Forelimb muscle (tissue), 1 donor: ENCODE results near the gene RNF126. TPM values are rescaled to one million over a fixed set of nuclear protein-coding genes. Genes with fewer than 3 reads are reported as not detected.
"Not testable (repeated sequence)": the region's sequence is repeated elsewhere in the genome, so short reads cannot be mapped to it uniquely, and the experiment has no call there.

Experiments used
- DNase-seq: peaks from one replicate; pipeline ENCODE4 v3.0.0-alpha.2; 2013; ENCODE audit warnings: low read depth
- polyA plus RNA-seq: library from polyadenylated mRNA; unstranded; fragments of 120-200 nt; gene quantifications from one replicate; pipeline ENCODE4 v1.2.1, GENCODE V29; 2013; ENCODE audit not compliant: insufficient read length

The RNF126 gene
- polyA plus RNA-seq, 1 donor = 27.6 TPM

DNA sequence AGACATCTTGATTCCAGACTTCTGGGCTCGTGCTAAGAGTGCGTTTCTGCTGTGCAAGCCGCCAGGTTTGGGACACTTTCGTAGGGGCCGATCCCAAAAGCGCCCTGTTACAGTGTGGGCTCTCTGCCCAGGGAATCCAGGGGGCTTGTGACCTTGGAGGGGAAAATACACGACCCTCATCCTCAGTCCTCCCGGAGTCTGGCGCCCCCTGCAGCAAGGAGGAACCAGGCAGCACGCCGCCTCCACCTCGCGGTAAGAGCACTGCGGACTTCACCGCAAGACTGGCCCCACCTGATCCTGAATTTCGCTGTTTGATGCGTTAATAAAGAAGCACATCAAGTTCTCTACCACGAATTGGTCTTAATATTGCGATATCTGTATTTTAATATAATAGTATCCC lies 34.8 kb downstream of the RNF126 start:
- DNase-seq = no peak

DNA sequence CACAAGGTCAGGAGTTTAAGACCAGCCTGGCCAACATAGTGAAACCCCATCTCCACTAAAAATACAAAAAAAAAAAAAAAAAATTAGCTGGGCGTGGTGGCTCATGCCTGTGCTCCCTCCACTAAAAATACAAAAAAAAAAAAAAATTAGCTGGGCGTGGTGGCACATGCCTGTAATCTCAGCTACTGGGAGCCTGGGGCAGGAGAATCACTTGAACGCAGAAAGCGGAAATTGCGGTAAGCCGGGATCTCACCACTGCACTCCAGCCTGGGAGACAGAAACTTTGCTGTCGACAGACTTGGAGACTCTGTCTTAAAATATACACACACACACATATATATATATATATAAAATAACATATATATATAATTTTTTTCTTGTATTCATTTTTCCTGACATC lies 36.4 kb downstream of the RNF126 start:
- DNase-seq = not testable (repeated sequence)

DNA sequence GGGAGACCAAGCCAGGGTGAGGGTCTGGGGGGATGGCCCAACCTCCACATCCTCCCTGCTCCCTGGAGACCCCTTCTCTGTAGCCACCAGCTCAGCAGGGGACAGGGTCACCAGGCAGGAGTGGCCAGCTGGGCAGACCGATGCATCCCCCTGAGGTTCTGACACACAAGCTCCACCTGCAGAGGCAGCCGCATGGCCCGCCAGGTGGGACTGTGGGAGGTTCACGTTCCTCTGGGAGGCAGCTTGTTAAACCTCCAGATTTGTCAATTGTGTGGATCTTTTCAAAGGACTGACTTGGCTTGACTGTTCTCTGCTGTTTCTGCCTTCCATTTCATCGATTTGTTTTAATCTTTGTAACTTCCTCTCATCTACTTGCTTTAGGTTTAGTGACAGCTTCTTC lies 37.8 kb downstream of the RNF126 start:
- DNase-seq = no peak

DNA sequence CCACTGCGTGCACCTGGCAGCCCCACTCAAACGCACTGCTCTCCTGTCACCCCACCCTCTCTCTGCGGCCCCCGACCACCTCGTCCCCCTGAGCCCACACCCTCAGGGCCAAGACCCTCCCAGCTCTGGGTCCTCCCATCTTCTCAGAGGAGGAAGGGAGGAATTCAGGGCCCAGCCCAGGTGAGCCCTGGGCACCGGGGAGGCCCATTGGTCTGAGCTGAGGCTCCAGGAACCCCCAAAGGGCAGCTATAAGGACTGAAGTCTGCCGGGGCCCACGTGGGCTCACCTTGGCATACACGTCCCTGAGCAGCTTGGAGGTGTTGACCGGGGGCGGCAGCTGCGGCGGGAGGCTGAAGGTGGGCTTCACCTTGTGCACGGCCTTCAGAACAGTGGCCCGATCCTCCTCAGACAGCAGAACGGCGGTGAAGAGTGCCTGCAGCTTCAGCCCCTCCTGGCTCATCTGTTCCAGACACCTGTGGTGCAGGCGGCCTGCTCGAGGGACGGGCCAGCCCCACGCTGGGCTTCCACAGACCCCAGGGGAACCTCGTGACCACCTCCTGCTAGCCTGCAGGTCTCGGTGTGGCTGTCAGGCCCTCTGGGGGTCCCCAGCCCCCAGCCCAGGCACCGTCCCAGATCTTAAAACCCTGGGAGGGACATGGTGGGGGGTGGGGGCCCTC lies 38.4 kb downstream of the RNF126 start:
- no peak for DNase-seq

DNA sequence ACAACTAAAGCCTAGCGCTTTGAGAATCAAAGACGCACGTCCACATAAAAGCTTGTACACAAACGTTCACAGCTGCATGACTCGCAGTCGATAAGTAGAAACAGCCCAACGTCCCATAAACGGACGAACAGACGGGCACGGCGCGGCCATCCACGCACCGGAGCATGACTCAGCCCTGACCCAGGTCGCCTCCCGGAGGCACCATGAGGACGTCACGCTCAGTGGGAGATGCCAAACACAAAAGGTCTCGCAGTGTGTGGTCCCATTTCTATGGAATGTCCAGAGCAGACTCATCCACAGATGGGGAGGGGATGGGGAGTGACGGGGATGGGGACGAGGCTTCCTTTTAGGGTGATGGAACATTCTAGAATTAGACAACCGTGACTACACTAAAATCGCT lies 39.0 kb downstream of the RNF126 start:
- no peak for DNase-seq

DNA sequence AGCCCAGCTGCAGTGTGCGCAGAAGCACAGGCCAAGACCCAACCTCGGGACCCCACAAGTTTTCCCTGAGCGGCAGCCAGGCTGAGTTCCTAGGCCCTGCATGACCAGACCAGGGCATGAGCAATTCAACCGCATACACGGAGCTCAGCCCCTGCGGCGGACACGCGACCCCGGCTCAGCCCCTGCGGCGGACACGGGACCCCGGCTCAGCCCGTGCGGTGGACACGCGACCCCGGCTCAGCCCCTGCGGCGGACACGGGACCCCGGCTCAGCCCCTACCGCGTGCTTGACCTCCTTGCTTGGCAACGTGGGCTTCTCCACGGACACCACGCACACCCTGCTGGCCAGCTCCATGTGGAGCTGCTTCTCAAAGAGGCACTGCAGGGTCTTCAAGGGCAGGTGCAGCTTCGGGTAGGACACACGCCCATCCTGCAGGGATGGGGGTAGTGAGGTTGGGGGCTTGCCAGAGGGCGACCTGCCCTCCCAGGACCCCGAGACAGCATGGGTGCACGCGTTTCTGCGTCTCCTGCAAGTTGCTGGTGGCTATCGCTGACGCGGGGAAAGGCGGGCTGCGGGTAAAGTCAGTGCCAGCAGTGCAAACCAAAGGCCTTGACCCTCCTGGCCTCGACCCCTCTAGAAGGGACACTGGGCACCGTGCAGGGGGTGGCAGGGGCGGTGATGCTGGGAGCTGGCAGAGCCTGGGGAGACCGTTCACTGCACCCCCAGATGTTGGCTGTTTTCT lies 39.7 kb downstream of the RNF126 start:
- no peak for DNase-seq

DNA sequence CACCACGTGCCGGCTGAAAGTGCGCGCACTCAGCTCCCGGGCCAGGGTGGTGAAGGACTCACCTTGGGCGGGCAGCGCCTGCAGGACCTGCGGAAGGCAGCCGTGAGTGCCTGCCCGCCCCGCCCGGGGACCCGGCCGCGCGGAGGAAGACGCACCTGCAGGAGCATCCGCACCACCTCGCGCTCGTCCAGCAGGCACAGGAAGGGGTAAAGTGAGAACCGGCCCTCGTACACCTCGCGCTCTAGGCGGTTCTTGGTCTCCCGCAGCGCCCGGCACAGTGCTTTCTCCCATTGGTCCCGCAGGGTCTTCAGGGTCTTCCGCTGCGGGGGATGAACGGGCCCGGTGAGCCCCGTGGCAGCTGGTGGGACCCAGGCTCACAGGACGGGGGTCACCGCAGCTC lies 40.3 kb downstream of the RNF126 start:
- DNase-seq = no peak

DNA sequence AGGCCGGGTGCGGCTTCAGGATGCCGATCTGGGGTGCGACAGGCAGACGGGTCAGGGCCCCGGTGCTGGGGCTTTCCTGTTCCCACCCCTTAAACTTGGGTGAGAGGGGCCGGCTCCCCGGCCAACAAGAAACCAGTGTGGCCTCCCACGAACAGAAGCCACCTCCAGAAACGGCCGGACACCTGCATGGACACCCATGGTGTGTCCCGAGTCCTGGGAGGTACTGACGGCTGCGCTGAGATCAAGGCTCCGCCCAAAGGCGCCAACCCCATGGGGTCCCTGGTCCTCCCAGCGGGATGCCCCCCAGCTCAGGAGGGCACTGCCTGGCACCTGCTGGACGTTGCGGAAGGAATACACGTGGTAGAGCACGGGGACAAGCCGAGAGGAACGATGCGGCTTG lies 41.2 kb downstream of the RNF126 start:
- no peak for DNase-seq

DNA sequence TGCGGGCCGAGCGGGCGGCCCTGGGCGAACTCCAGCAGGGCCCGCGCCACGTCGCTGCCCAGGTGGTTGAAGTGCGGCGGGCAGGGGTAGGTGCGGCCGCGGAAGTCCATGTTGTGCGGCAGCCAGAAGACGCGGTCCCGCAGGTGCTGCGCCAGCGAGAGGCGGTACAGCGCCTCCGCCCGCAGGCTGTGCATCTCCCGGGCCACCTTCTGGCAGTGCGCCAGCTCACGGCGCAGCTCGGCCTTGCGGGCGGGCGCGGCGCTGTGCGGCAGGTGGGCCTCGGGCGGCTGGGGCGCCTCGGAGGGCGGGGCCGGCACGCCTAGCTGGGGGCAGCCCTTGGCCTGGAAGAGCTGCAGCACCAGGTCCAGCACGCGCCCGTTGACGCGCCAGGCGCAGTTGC lies 41.8 kb downstream of the RNF126 start:
- DNase-seq = not testable (repeated sequence)

DNA sequence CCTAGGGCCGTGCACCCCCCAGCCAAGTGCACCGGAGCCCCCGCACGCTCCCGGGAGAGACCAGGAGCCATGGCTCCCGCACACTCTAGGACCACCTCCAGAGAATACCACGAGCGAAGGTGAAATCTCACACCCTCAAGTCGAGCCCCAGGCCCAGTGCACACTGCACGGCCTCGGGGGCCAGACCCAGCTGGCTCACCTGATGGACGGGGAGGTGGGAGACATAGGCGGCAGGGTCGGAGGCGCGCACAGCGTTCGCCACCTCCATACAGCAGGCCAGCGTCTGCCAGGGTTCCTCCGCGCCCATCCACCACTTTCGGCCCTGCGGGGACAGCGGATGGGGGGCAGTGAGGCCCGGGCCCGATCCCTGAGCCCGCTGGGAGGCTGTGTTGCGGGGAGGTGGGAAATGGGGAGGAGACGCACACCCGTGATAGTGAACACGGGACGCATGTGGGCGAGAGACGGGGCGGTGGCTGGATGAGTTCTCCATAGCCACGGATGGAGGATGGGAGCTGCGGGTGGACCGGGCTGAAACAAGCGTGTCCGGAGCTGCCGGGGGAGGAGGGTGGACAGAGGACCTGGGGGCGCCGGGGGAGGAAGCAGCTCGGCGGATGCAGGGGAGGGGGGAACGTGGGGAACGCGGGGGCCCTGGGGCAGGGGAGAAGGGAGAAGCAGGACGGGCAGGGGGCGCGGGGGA lies 42.7 kb downstream of the RNF126 start:
- no peak for DNase-seq

DNA sequence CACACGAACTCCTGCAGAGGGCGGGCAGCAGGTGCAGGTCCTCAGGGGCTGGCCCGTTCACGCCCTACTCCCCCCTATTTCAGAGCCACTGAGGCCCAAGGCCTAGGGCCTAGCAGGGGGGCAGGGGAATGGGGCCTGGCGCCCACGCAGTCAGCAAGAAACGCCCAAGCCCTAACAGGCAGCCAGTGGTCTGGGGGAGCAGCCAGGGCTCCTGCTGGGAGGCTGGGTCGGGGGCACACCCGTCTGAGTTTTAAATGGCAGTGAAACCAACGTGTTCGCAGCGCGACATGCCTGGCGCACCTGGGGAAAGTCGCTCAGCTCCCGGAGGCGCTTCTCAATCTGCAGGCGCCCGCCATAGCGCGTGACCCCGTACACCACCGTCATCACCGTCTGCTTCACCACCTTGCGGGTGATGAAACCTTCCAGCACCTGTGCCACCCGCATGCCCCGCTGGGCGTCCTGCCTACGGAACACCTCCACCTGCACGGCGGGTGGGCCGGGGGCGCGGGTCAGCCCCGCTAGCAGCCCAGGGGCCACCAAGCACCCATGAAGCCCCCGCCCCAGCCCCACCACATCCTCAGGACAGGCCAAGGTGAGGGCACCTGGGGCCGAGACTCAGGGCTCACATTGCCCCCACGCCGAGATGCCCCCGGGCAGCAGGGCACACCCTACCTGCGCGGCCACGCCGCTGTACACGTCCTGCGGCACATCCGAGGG lies 43.6 kb downstream of the RNF126 start:
- no peak for DNase-seq

DNA sequence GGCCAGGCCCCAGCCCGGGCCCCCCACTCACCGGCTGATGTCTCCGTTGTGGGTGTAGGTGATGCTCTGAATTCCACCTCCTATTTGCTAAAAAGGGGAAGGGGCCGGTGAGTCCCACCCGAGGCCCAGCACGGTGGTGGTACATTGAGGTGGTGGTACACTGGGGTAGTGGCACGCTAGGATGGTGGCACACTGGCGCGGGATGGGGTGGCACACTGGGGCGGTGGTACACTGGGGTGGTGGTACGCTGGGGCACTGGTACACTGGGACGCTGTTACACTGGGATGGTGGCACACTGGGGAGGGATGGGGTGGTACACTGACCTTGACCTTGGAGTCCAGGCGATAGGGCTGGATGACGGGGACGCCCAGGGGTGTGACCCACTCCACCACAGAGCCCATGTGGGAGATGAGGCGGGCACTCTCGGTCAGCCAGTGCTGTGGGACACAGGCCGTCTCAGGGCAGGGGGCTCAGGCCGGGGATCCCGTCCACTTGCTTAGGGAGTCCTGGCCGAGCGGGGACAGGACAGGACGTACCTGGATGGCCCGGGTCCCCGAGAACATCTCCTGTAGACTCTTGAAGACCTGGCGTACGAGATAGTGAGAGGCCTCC lies 44.2 kb downstream of the RNF126 start:
- DNase-seq = no peak

DNA sequence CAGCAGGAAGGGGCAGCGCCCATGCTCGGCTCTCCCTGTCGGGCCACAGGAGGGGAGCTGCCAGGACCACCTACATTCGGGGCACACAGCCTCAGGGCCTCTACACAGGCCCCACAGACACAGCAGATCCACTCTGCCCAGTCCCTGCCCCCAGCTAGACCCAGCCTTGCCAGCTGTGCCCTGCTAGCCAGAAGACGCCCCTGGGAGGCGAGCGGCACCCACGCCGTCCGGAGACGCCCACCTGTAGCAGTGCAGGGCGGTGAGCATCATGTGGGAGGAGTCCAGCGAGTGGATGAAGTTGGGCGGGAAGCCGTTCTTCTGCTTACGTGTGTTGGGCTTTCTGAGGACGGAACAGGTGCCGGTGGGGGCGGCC lies 44.8 kb downstream of the RNF126 start:
- no peak for DNase-seq

DNA sequence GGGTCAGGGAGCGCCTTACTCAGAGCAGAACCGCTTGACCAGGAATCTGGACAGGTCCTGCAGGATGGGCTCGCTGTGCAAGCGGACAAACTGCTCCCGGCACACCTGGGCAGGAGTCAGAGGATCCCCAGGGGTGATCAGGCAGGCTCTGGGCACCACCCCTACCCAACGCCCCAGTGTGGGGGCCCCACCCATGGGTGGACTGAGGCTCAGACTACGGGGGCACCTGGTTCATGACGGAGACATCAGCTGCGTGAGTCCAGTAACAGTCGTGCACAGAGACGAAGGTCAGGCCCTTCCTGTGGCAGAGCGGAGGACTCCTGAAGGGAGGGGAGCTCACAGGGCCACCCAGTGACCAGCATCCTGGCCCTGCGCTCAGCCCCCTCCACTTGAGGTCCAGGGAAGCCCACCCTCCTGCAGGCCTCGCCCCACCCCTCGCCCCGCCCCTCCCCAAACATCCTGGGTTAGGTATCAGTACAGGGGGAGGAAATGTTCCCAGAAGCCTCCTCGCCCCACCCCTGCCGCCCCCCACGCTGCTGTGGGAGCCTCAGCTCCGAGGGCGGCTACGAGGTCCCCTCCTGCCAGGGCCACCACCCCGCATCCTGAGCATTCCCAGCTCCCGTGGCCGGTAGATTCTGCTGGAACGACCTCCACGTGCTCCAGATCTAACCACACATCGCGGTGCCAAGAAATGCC lies 45.3 kb downstream of the RNF126 start:
- no peak for DNase-seq

DNA sequence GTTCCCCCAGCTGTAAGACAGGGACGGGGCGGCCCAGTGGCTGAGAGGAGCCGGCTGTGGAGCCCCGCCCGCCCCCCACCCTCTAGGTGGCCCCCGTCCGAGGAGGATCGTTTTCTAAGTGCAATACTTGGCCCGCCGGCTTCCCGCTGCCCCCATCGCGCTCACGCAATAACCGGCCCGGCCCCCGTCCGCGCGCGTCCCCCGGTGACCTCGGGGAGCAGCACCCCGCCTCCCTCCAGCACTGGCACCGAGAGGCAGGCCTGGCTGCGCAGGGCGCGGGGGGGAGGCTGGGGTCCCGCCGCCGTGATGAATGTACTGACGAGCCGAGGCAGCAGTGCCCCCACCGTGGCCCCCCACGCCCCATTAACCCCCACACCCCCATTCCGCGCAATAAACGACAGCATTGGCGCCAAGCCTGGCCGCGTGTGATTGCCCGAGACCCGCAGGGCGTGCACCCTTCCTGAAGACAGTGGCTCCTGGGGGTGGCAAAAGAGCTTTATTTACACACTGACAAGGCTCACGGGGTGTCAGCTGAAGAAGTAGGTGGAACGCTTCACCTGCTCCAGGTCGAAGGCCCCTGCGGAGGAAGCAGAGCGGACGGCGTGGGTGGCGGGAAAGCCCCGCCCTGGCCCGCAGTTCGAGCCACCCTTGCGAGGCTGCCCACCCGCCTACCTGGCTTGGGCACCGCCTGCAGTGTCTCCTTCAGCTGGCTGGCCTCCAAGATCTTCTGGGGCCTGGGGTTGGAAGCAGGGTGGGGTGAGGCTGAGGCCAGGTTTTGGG lies 46.1 kb downstream of the RNF126 start:
- no peak for DNase-seq

DNA sequence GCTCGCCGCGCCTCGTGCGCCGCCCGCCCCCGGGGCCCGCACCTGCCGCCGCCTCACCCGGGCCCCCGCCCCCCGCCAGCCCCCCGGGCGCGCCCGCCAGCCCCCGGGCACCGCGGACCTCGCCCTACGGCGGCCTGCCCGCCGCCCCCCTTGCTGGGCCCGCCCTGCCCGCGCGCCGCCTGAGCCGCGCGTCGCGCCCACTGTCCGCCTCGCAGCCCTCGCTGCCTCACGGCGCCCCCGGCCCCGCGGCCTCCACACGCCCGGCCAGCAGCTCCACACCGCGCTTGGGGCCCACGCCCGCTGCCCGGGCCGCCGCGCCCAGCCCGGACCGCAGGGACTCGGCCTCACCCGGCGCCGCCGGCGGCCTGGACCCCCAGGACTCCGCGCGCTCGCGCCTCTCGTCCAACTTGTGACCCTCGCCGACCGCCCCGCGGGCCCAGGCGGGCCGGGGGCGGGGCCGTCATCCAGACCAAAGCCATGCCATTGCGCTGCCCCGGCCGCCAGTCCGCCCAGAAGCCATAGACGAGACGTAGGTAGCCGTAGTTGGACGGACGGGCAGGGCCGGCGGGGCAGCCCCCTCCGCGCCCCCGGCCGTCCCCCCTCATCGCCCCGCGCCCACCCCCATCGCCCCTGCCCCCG lies 46.8 kb downstream of the RNF126 start:
- no peak for DNase-seq

DNA sequence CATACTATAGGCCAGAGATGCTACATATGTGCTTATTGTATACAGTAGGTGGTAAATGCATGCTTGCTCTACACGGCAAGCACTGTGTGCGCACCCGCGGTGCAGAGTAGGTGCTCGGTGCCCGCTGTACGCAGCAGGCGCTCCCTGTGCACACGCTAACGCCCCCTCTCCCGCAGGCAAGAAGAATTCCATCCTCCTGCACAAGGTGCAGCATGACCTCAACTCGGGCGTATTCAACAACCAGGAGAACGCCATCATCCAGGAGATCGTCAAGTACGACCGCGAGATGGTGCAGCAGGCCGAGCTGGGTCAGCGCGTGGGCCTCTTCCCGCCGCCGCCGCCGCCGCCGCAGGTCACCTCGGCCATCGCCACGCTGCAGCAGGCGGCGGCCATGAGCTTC lies 47.4 kb downstream of the RNF126 start:
- DNase-seq = no peak

DNA sequence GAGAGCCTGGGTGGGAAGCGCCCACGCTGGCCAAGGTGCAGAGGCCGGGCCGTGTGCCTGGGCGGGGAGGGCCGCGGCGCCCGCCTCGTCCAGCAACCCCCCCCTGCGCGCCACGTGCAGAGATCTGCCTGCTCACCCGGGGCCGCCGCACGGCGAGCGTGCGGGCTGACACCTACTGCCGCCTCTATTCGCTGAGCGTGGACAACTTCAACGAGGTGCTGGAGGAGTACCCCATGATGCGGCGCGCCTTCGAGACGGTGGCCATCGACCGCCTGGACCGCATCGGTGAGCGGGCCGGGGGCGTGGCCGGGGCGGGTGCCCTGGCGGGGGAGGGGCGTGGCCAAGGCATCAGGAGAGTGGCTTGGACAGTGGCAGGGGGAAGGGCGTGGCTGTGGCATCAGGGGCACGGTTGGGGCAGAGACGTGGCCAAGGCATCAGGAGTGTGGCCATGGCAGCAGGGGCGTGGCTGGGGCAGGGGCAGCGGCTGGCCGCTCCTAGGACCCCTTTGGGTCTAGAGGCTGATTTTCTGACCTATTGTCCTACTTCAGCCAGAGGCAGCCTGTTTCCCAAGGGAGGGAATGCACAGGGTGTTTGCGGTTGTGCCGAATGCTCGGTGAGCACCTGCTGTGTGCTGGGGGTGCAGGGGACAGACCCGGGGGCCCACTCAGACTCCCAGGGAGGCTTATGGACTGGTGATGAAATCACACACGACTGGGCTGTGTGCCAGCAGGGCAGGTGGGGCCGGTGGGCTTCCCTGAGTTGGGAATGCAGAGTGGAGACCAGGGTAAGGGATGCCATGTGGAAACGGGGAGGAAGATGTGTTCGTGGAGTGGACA lies 49.1 kb downstream of the RNF126 start:
- DNase-seq = no peak

DNA sequence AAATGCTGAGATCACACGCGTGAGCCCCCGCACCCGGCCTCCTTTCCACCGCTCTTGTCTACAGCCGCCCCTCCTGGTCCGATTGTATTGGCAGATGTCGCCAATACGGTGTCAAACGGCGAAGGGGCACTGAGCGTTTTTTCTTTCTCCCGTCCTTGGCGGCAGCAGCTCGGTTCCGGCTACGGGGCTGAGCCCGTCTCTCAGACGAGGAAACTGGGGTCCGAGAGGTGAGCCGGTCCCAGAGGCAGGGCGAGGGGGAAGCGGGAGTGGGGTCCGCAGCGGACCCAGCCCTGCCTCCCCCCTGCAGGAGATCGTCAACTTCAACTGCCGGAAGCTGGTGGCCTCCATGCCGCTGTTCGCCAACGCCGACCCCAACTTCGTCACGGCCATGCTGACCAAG lies 50.1 kb downstream of the RNF126 start:
- DNase-seq = no peak
